Natural killer cell treated with Interleukin-12 subunit alpha and Interleukin-12 subunit beta and Interleukin-15 and Interleukin-18, amount 100 ng/mL, for 72 hours (primary cell): ENCODE measurements around the gene OMA1. TPM values are rescaled to one million over a fixed set of nuclear protein-coding genes. Genes with fewer than 3 reads are reported as not detected.
"Not testable (repeated sequence)": the region's sequence is repeated elsewhere in the genome, so short reads cannot be mapped to it uniquely, and the experiment has no call there.

Experiments used
- ATAC-seq, 2 donors: fragments of 150-1000 bp; cut with Tn5 transposase in 1 of 2; sonication (Bioruptor Pico), chemical (Tn5 transposase) in 1 of 2; 2 replicates each; pipeline ENCODE4 v1.10.0; 2021
- DNase-seq: peaks from one replicate; pipeline ENCODE4 v3.0.0; 2022; ENCODE audit warnings: low spot score
- H3K27ac Mint-ChIP-seq, 2 donors: 1 replicate in 1 of 2; 2 replicates in 1 of 2; pipeline ENCODE4 v1.8.0; 2022; ENCODE audit warnings: mixed read lengths in 2 of 2, mild to moderate bottlenecking in 1 of 2, moderate library complexity in 1 of 2
- H3K27me3 Mint-ChIP-seq, 2 donors: 1 replicate in 1 of 2; 2 replicates in 1 of 2; pipeline ENCODE4 v1.8.0; 2022; ENCODE audit warnings: mixed read lengths in 2 of 2
- H3K36me3 Mint-ChIP-seq: one replicate; pipeline ENCODE4 v1.8.0; 2022; ENCODE audit warnings: mixed read lengths
- H3K4me1 Mint-ChIP-seq, 2 donors: 1 replicate in 1 of 2; 2 replicates in 1 of 2; pipeline ENCODE4 v1.8.0; 2022; ENCODE audit warnings: low read depth in 2 of 2, mixed read lengths in 2 of 2, mild to moderate bottlenecking in 1 of 2
- H3K4me3 Mint-ChIP-seq: one replicate; pipeline ENCODE4 v1.8.0; 2022; ENCODE audit warnings: mixed read lengths
- H3K9me3 Mint-ChIP-seq: 2 replicates; pipeline ENCODE4 v1.8.0; 2022; ENCODE audit warnings: mixed read lengths
- total RNA-seq, 2 donors: library from RNA; stranded (reverse); gene quantifications; one replicate each; pipeline ENCODE4 v1.2.3, GENCODE V29; 2022

Gene OMA1
- total RNA-seq, 2 donors from 2014 or later, result 8.7 to 25.9 TPM

- ATAC-seq, result no peak
- peaks cover 40 to 62% of the 10 kb centered on the region in 2 donors for H3K27me3 Mint-ChIP-seq
Measured at GRCh38 chr1:58568911-58569310, 22.4 kb upstream of the OMA1 start.

GRCh38 chr1:58568271-58568860 is 21.8 kb upstream of the OMA1 start:
- Mint-ChIP-seq H3K27ac (no peak overlapping the region), H3K9me3 (no peaks in the 10 kb centered on the region), H3K4me1 (no peaks in the 10 kb centered on the region), H3K27me3 (peaks cover 37 to 59% of the 10 kb centered on the region in 2 donors), H3K36me3 (no peaks in the 10 kb centered on the region), H3K4me3 (no peak overlapping the region)
- DNase-seq (no peak), ATAC-seq (no peak)

More at GRCh38 chr1:58568911-58569310, 22.4 kb upstream of the OMA1 start:
- Mint-ChIP-seq H3K36me3 (no peaks in the 10 kb centered on the region), H3K4me3 (no peak overlapping the region), H3K27ac (no peak overlapping the region), H3K4me1 (no peaks in the 10 kb centered on the region), H3K9me3 (no peaks in the 10 kb centered on the region)
- no peak for DNase-seq

GRCh38 chr1:58566339-58566738 is 19.8 kb upstream of the OMA1 start:
- Mint-ChIP-seq H3K36me3 (no peaks in the 10 kb centered on the region), H3K9me3 (no peaks in the 10 kb centered on the region), H3K4me3 (no peak overlapping the region), H3K4me1 (no peaks in the 10 kb centered on the region), H3K27me3 (peaks cover 36 to 59% of the 10 kb centered on the region in 2 donors), H3K27ac (no peak overlapping the region)
- no peak for ATAC-seq
- no peak for DNase-seq

- not testable (repeated sequence) for ATAC-seq, H3K36me3 Mint-ChIP-seq, H3K4me1 Mint-ChIP-seq, H3K27ac Mint-ChIP-seq, DNase-seq, H3K4me3 Mint-ChIP-seq, H3K9me3 Mint-ChIP-seq
- peaks cover 28 to 46% of the 10 kb centered on the region in 2 donors for H3K27me3 Mint-ChIP-seq
Measured at GRCh38 chr1:58563715-58564114, 17.2 kb upstream of the OMA1 start.

- ATAC-seq (no peak), DNase-seq (no peak)
- no peak overlapping the region for H3K27ac Mint-ChIP-seq
- no peaks in the 10 kb centered on the region for H3K9me3 Mint-ChIP-seq
- H3K36me3 Mint-ChIP-seq, result no peaks in the 10 kb centered on the region
- no peaks in the 10 kb centered on the region for H3K4me1 Mint-ChIP-seq
- peaks cover 32 to 59% of the 10 kb centered on the region in 2 donors for H3K27me3 Mint-ChIP-seq
- H3K4me3 Mint-ChIP-seq, result no peak overlapping the region
Measured at GRCh38 chr1:58561633-58562032, 15.1 kb upstream of the OMA1 start.

GRCh38 chr1:58555393-58555792 is 8.9 kb upstream of the OMA1 start:
- DNase-seq, result no peak
- Mint-ChIP-seq H3K36me3 (no peaks in the 10 kb centered on the region), H3K4me3 (no peak overlapping the region), H3K27ac (no peak overlapping the region), H3K9me3 (no peaks in the 10 kb centered on the region), H3K4me1 (no peaks in the 10 kb centered on the region), H3K27me3 (peaks cover 23 to 48% of the 10 kb centered on the region in 2 donors)
- no peak for ATAC-seq

GRCh38 chr1:58551186-58552140 is 4.9 kb upstream of the OMA1 start:
- Mint-ChIP-seq H3K4me3 (no peak overlapping the region), H3K36me3 (no peaks in the 10 kb centered on the region), H3K9me3 (no peaks in the 10 kb centered on the region), H3K27ac (no peak overlapping the region), H3K4me1 (peaks cover 5 to 6% of the 10 kb centered on the region in 2 donors), H3K27me3 (peaks cover 27 to 40% of the 10 kb centered on the region in 2 donors)
- no peak for DNase-seq
- ATAC-seq, result no peak

GRCh38 chr1:58549291-58549690 is 2.8 kb upstream of the OMA1 start:
- Mint-ChIP-seq H3K4me1 (peaks cover 16 to 17% of the 10 kb centered on the region in 2 donors), H3K27me3 (peaks cover 22 to 26% of the 10 kb centered on the region in 2 donors)
- H3K36me3 Mint-ChIP-seq, H3K9me3 Mint-ChIP-seq, H3K27ac Mint-ChIP-seq, H3K4me3 Mint-ChIP-seq, DNase-seq, ATAC-seq: not testable (repeated sequence)

GRCh38 chr1:58548371-58548770 is 1.8 kb upstream of the OMA1 start:
- Mint-ChIP-seq H3K4me1 (peaks cover 17 to 20% of the 10 kb centered on the region in 2 donors), H3K9me3 (no peaks in the 10 kb centered on the region), H3K27me3 (peaks cover 20 to 24% of the 10 kb centered on the region in 2 donors), H3K36me3 (no peaks in the 10 kb centered on the region), H3K4me3 (no peak overlapping the region), H3K27ac (no peak overlapping the region)
- ATAC-seq (no peak), DNase-seq (no peak)

GRCh38 chr1:58545591-58546519 is 671 bp downstream of the OMA1 start:
- Mint-ChIP-seq H3K27me3 (peaks cover 18 to 19% of the 10 kb centered on the region in 2 donors), H3K4me3 (peak overlapping the region; percentile 93), H3K4me1 (peaks cover 19 to 25% of the 10 kb centered on the region in 2 donors), H3K9me3 (no peaks in the 10 kb centered on the region), H3K36me3 (no peaks in the 10 kb centered on the region), H3K27ac (peak overlapping the region; percentile 91 to 93)
- ATAC-seq (peak; percentile 78 to 79), DNase-seq (peak; percentile 88)

- H3K36me3 Mint-ChIP-seq, result no peaks in the 10 kb centered on the region
- no peaks in the 10 kb centered on the region for H3K27me3 Mint-ChIP-seq
- H3K4me1 Mint-ChIP-seq, result peaks cover 19 to 25% of the 10 kb centered on the region in 2 donors
- DNase-seq (no peak), ATAC-seq (no peak)
- H3K27ac Mint-ChIP-seq, result peak overlapping the region in 1 of 2 donors; percentile 28
- H3K4me3 Mint-ChIP-seq, result no peak overlapping the region
- no peaks in the 10 kb centered on the region for H3K9me3 Mint-ChIP-seq
Measured at GRCh38 chr1:58543260-58543659, 3.3 kb downstream of the OMA1 start.

- H3K4me1 Mint-ChIP-seq, result peaks cover 3 to 8% of the 10 kb centered on the region in 2 donors
- no peak overlapping the region for H3K27ac Mint-ChIP-seq
- no peaks in the 10 kb centered on the region for H3K36me3 Mint-ChIP-seq
- no peak for ATAC-seq
- no peak overlapping the region for H3K4me3 Mint-ChIP-seq
- H3K27me3 Mint-ChIP-seq, result no peaks in the 10 kb centered on the region
- no peak for DNase-seq
- H3K9me3 Mint-ChIP-seq, result no peaks in the 10 kb centered on the region
Measured at GRCh38 chr1:58539553-58539952, 7.0 kb downstream of the OMA1 start.

GRCh38 chr1:58538821-58539220 is 7.7 kb downstream of the OMA1 start:
- H3K4me1 Mint-ChIP-seq, result peaks cover 3 to 8% of the 10 kb centered on the region in 2 donors
- H3K36me3 Mint-ChIP-seq, result no peaks in the 10 kb centered on the region
- no peak overlapping the region for H3K4me3 Mint-ChIP-seq
- no peaks in the 10 kb centered on the region for H3K27me3 Mint-ChIP-seq
- DNase-seq (no peak), ATAC-seq (no peak)
- no peak overlapping the region for H3K27ac Mint-ChIP-seq
- H3K9me3 Mint-ChIP-seq, result no peaks in the 10 kb centered on the region
